GM12891 (cell line): ENCODE measurements around the gene PEPD.

Experiments used
- POLR2A ChIP-seq: IDR thresholded peaks from 2 replicates; pipeline ENCODE4 v1.6.1; 2011; ENCODE audit warnings: low read depth, low read length, control low read depth
- POLR2AphosphoS5 ChIP-seq: IDR thresholded peaks from 2 replicates; pipeline ENCODE4 v1.6.1; 2011; ENCODE audit warnings: low read depth, low read length, control low read depth

- TF ChIP-seq POLR2A (no peak), POLR2AphosphoS5 (no peak)
These were observed 147.3 kb downstream of the PEPD start for GRCh38 chr19:33374236-33374714.
